GM12878 (cell line): ENCODE results near the gene CAMKK1. TPM values are rescaled to one million over a fixed set of nuclear protein-coding genes. Genes with fewer than 3 reads are reported as not detected.

Experiments
- ASH2L ChIP-seq: fragments of 300-600, 200-600 bp; sonication (generic); IDR thresholded peaks from 2 replicates; pipeline ENCODE4 v1.6.1; 2017; ENCODE audit warnings: low read depth, mild to moderate bottlenecking, borderline replicate concordance
- BCLAF1 ChIP-seq: fragments of 450-650 bp; IDR thresholded peaks from 2 replicates; pipeline ENCODE4 v1.6.1; 2017; ENCODE audit warnings: antibody characterized with exemption, mild to moderate bottlenecking, moderate library complexity
- CBX3 ChIP-seq: fragments of 200-600 bp; sonication (generic); IDR thresholded peaks from 2 replicates; pipeline ENCODE4 v1.6.1; 2016; ENCODE audit warnings: low read depth, borderline replicate concordance
- CEBPZ ChIP-seq: fragments of 150-350 bp; IDR thresholded peaks from 2 replicates; pipeline ENCODE4 v1.6.1; 2016; ENCODE audit warnings: low read depth, low read length
- E4F1 ChIP-seq: fragments of 450-650 bp; IDR thresholded peaks from 2 replicates; pipeline ENCODE4 v1.6.1; 2018; ENCODE audit warnings: borderline replicate concordance, mild to moderate bottlenecking; ENCODE audit not compliant: partially characterized antibody
- ETV6 ChIP-seq, 2 experiments: fragments of 450-650 bp in 1 of 2; IDR thresholded peaks in 1 of 2; conservative IDR thresholded peaks in 1 of 2; 2 replicates each; pipeline ENCODE4 v1.6.1; 2014; ENCODE audit warnings: antibody characterized with exemption in 1 of 2, borderline replicate concordance in 1 of 2, low read depth in 1 of 2, mild to moderate bottlenecking in 1 of 2, moderate library complexity in 1 of 2
- KDM1A ChIP-seq: fragments of 200-600 bp; sonication (generic); IDR thresholded peaks from 2 replicates; pipeline ENCODE4 v1.6.1; 2016; ENCODE audit warnings: borderline replicate concordance
- MEF2B ChIP-seq: fragments of 450-650 bp; IDR thresholded peaks from 2 replicates; pipeline ENCODE4 v1.6.1; 2018; ENCODE audit warnings: mild to moderate bottlenecking, moderate library complexity; ENCODE audit not compliant: partially characterized antibody, poor library complexity, severe bottlenecking
- MXI1 ChIP-seq: fragments of 150-350 bp; IDR thresholded peaks from 2 replicates; pipeline ENCODE4 v1.6.1; 2011; ENCODE audit warnings: low read depth, mild to moderate bottlenecking, inconsistent platforms, low read length, improper control_type of control experiment
- NRF1 ChIP-seq: conservative IDR thresholded peaks from 2 replicates; pipeline ENCODE4 v1.6.1; 2011; ENCODE audit warnings: mild to moderate bottlenecking, low read depth, low read length, improper control_type of control experiment
- POLR2A ChIP-seq: IDR thresholded peaks from 2 replicates; pipeline ENCODE4 v1.6.1; 2011; ENCODE audit warnings: low read depth, mild to moderate bottlenecking, low read length
- POLR2AphosphoS2 ChIP-seq: IDR thresholded peaks from 2 replicates; pipeline ENCODE4 v1.6.1; 2011; ENCODE audit warnings: low read depth, mild to moderate bottlenecking, low read length, improper control_type of control experiment, moderate library complexity
- SRF ChIP-seq, 2 experiments: IDR thresholded peaks; 2 replicates each; pipeline ENCODE4 v1.6.1; 2011; ENCODE audit warnings: low read depth in 2 of 2, low read length in 2 of 2, mild to moderate bottlenecking in 1 of 2, moderate library complexity in 1 of 2
- ZNF687 ChIP-seq: fragments of 450-650 bp; IDR thresholded peaks from 2 replicates; pipeline ENCODE4 v1.6.1; 2017; ENCODE audit warnings: mild to moderate bottlenecking, moderate library complexity
- ZSCAN29 ChIP-seq: fragments of 450-650 bp; IDR thresholded peaks from 2 replicates; pipeline ENCODE4 v1.6.1; 2017; ENCODE audit warnings: mild to moderate bottlenecking, moderate library complexity
- polyA plus RNA-seq, 11 experiments: library from polyadenylated mRNA; depleted of rRNA in 4 of 11; unstranded in 6 of 11; stranded (reverse) in 5 of 11; fragments of >200 nt; fragmentation: Nextera tagmentation in 4 of 11; fragmentation: Illumina TruSeq in 1 of 11; extraction: Ambion mirVana in 4 of 11; extraction: Trizol in 1 of 11; gene quantifications; 1 replicate in 1 of 11; 2 replicates in 10 of 11; pipeline versions ENCODE4 v1.2.1 to v1.2.3, GENCODE V29; 2011 to 2016; ENCODE audit warnings: inconsistent platforms in 2 of 11, missing spikeins in 2 of 11, low read depth in 1 of 11
- total RNA-seq, 4 experiments: library from RNA; depleted of rRNA in 3 of 4; stranded (reverse); fragments of >200 nt in 3 of 4; fragmentation: Illumina TruSeq in 1 of 4; extraction: Trizol in 1 of 4; gene quantifications; 2 replicates each; pipeline versions ENCODE4 v1.2.1 to v1.2.3, GENCODE V29; 2013 to 2021

Gene CAMKK1
- total and polyA plus RNA-seq, 10 of the 15 experiments (the other 5 are each of a cell fraction or from before 2014, with no cell fraction given), result 0.06 to 0.84 (median 0.37) TPM

- TF ChIP-seq CEBPZ, result no peak
- no peak for TF ChIP-seq KDM1A
- 0 out of 2 replicates have a peak, but pooled peaks have one; percentile 30 for TF ChIP-seq ZNF687
- no peak for TF ChIP-seq SRF (IDR thresholded peaks at IDR 0.05; ENCODE audit: low read depth in 2 of 2, low read length in 2 of 2)
- TF ChIP-seq CBX3, result no peak
- TF ChIP-seq ZSCAN29, result 0 out of 2 replicates have a peak, but pooled peaks have one; percentile 15
- peak; percentile 35; the same call in 1 of the 2 replicates for TF ChIP-seq POLR2A
- peak; percentile 55 for TF ChIP-seq MEF2B
- no peak for TF ChIP-seq ETV6 (conservative IDR thresholded peaks at IDR 0.05 in 1 of 2, IDR thresholded peaks at IDR 0.05 in 1 of 2; ENCODE audit: borderline replicate concordance in 1 of 2, low read depth in 1 of 2)
- TF ChIP-seq NRF1, result 0 out of 2 replicates have a peak, but pooled peaks have one; percentile 8
- TF ChIP-seq BCLAF1, result no peak
- TF ChIP-seq POLR2AphosphoS2, result no peak
- no peak for TF ChIP-seq MXI1
- TF ChIP-seq E4F1, result no peak
- TF ChIP-seq ASH2L, result no peak
Measured at GRCh38 chr17:3892095-3892998, 506 bp downstream of the CAMKK1 start (continued).
